GM11168 (cell line): ENCODE measurements around the gene EPB41L3.
"Not testable (repeated sequence)": the region's sequence is repeated elsewhere in the genome, so short reads cannot be mapped to it uniquely, and the experiment has no call there.

ENCODE experiments used
- in situ Hi-C: fragments of 300-500 bp; cut with MboI; formaldehyde crosslinking; loops from one replicate; pipeline ENCODE4 v1.12.0; 2022; ENCODE audit warnings: low sequenced_read_pairs; ENCODE audit not compliant: unreplicated experiment

EPB41L3 gene

DNA sequence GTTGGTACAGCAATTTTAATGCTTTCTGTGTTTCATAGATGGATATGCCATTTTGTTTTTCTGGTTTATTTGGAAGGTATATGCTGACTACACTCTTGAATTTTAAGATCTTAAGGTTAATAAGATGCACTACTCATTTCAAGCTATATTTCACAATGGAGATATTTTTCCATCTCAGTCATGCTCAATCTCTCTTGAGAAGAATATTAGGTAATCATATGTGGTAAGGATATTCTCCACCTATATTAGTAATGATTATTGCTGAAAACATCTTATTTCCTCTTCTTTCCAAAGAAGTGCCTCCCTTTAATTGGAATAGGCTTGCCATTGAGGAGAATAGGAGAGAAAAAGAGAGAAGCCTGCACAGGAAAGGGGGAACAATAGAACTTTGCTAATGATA lies 40.1 kb downstream of the EPB41L3 start:
- in situ Hi-C loops = no loop called here

DNA sequence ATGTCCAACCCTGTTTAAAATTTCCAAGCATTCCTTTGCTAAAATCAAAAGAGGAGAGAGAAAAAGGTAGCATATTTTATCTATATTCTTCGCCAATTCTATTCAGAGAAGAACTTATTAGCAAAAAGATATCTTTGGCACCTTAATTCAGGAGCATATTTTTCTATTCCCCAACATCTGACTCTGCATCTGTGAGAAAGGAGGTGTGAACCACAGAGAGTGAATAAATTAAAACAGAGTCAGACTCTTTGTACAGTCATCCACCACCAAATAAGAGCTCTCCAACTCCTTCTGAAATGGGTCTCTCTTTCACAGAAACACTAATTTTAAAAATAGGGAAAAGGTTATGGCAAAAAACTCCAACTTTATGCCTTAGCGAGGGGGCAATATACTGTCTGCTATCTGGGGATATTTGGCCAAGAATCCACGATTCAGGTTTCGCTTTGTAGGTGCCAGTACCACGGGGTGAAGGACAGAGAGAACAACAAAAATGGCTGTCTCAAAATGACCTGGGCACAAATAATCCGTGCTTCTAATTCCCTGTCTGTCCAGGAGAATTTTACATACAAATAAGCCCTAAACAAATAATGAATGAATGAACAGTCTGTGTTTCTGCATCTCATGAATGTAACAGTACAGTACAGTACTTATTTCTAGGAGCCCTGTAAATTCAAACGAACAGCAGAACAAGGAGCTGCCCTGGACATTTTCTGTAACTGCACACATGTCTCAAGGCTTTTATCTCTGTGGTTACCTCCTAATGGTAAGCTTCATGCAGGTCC lies 43.4 kb downstream of the EPB41L3 start:
- in situ Hi-C loops = no loop called here

DNA sequence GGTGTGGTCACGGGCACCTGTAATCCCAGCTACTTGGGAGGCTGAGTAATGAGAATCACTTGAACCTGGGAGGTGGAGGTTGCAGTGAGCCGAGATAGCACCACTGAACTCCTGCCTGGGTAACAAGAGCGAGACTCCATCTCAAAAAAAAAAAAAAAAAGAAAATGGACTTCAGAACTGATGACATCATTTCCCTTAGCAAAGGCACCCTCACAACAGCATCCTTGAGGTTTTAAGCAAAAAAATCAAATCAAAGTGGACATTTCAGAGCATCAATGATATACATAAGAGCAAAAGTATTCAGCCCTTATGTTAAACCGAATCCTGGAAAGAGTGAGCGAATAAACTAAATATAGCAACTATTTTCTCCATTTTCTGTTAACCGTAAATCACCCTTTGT lies 45.3 kb downstream of the EPB41L3 start:
- in situ Hi-C loops = no loop called here

DNA sequence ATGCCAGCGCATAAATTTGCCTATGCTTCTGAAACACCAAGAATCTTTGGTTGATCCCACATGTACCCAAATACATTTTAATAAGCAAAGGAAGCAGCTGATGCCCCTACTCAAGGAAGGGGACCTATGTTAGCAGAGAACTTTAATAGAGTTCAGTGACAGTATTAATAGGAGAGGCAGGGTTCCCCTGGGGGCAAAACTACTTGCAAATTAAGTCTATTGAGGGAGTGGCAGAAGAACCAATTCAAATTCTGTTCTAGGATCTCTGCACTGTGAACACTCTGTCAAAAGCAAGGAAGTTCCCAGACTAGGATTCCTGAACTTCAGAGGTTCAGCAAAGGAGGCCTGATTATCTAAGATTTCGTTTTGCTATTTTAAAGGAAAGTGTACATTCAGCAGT lies 47.5 kb downstream of the EPB41L3 start:
- in situ Hi-C loops = no loop called here

- in situ Hi-C loops = no loop called here
Observed at GRCh38 chr18:5490753-5491480, 52.9 kb downstream of the EPB41L3 start.

DNA sequence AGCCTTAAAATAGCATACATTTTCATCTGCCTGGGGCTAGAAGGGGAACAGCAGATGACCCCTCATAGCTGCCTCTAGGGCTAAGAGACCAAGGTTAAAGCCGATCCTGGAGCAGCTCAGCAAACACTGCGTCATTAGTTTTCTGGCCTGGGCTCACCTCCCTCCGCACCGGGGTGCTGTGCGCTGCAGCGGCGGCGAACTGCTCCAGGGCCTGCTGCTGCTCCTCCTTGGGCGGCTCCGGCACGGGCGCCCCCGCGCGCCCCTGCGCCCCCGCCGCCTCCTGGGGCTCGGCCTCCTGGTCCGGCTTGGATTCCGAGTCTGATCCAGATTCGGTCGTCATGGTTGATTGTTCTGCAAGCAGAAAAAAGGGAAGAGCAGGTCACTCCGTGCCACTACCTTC lies 55.0 kb downstream of the EPB41L3 start:
- in situ Hi-C loops = no loop called here

- in situ Hi-C loops = not testable (repeated sequence)
Observed at GRCh38 chr18:5488044-5488443, 55.8 kb downstream of the EPB41L3 start.

DNA sequence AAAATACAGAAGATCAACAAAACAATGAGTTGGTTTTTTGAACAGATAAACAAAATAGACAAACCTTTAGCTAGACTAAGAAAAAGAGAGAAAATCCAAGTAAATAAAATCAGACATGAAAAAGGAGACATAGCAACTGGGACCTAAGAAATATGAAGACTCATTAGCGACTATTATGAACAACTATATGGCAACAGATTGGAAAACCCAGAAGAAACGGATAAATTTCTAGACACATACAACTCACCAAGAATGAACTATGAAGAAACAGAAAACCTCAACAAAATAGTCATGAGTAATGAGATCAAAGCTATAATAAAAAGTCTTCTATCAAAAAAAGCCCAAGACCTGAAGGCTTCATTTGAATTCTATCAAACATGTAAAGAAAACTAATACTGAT lies 59.3 kb downstream of the EPB41L3 start:
- in situ Hi-C loops = no loop called here

- in situ Hi-C loops = no loop called here
Observed at GRCh38 chr18:5481621-5482020, 62.2 kb downstream of the EPB41L3 start.

DNA sequence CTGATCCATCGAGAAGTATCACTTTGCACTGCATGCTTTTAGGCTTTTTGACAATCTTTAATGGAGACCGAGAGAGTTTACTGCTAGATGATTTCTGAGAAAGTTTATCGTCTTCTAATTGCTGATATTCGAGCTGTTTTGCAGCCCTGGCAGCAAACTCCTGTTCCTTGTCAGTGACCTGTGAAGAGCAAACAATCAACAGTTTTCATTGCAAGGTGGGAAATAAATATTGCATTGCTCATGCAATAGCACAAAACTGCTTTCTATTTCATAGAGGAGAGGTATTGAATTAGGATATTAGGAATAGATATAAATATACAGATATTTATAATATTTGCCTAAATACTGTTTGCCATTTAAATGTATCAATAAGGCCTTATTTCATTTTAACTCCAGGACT lies 65.5 kb downstream of the EPB41L3 start:
- in situ Hi-C loops = no loop called here

GRCh38 chr18:5476961-5477800 lies 66.6 kb downstream of the EPB41L3 start:
- in situ Hi-C loops = no loop called here

- in situ Hi-C loops = no loop called here
Observed at GRCh38 chr18:5475267-5475666, 68.5 kb downstream of the EPB41L3 start.

- in situ Hi-C loops = no loop called here
Observed at GRCh38 chr18:5469340-5469739, 74.5 kb downstream of the EPB41L3 start.

GRCh38 chr18:5468394-5468793 lies 75.4 kb downstream of the EPB41L3 start:
- in situ Hi-C loops = no loop called here

GRCh38 chr18:5467671-5468070 lies 76.1 kb downstream of the EPB41L3 start:
- in situ Hi-C loops = no loop called here

GRCh38 chr18:5466256-5466655 lies 77.5 kb downstream of the EPB41L3 start:
- in situ Hi-C loops = no loop called here

- in situ Hi-C loops = no loop called here
Observed at GRCh38 chr18:5464251-5464650, 79.5 kb downstream of the EPB41L3 start.

DNA sequence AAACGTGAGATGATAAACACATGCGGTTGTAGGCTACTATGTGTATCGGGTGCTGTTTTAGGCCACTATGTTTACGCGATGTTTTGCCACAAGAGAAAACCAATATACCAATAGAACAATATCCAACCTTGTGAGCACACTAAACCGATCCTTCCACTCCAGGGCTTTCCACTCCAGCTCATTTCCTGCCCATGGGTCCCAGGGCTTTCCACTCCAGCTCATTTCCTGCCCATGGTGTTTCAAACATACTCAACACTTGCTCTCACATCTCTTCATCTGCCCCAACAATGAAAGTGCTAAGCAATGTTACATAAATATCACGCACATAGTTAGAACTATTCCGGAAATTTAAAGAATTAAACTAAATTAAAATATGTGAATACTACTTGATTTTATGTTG lies 80.0 kb downstream of the EPB41L3 start:
- in situ Hi-C loops = no loop called here

DNA sequence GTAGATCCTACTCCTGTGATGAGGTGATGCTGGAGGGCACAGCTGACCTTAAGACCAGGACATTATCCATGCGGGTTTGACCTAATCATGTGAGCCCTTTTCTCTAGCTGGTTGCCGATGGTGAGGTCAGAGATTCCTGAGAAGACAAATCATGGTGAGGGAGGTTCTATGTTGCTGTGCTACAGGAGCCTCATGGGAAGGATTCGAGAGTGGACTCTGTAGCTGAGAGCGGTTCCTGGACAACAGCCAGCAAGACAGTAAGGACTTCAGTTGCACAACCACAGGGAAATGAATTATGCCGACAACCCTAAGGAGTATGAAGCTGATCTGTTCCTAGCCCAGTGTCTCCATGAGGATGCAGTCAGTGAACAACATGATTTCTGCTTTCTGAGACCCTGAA lies 80.4 kb downstream of the EPB41L3 start:
- in situ Hi-C loops = no loop called here

DNA sequence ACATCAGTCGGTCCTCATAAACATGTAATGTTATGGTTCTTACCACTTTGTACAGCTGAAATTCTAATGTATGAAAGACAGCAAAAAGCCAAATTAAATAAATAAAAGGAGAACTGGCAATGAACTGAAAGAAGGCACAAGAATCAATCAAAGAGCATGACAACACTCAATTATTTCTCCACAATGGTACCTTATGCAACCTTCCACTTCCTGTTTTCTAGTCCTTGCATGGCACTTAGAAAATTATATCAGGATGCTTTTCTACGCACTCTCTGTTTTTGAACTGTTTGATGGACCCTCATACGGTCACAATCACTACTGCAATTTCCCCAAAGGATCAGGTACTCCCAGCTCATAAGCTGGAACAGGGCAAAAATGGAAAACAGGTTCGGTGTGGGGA lies 81.6 kb downstream of the EPB41L3 start:
- in situ Hi-C loops = no loop called here

DNA sequence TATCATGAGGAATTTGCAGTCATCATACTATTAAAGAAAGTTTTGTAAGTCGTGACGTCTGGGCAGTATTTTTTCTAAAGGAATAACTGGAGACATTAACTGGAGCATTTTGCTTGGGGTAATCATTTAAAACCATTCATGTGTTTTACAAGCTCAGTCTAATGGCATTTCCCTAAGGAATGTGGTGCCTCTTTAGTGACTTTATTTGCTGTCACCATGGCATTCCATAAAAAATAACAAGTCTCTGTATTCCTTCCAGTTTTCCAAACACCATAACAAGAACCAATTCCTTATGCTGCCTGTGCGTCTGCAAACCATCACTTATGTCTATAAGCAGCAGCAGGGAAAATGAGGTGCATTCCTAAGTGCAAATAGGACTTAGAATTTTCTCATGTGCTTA lies 82.8 kb downstream of the EPB41L3 start:
- in situ Hi-C loops = no loop called here
